GM21528 (cell line): ENCODE measurements around the gene CNDP2.

ENCODE experiments used
- ATAC-seq: cut with Tn5 transposase; IDR thresholded peaks from one replicate; pipeline ENCODE4 v1.9.1; 2021; ENCODE audit warnings: mild to moderate bottlenecking, moderate library complexity; ENCODE audit not compliant: unreplicated experiment, low FRiP score

The CNDP2 gene

GRCh38 chr18:74495581-74496507 is at the start of gene CNDP2:
TSS of gene CNDP2 (plus strand) at chr18:74496363. CDS start at chr18:74499974, 3,611 bp downstream.
- ATAC-seq: peak; percentile 80

- no peak for ATAC-seq
These were observed 49.3 kb upstream of the CNDP2 start for GRCh38 chr18:74446631-74447403.

GRCh38 chr18:74447404-74448152 is 48.6 kb upstream of the CNDP2 start:
- ATAC-seq: no peak

GRCh38 chr18:74450626-74451025 is 45.5 kb upstream of the CNDP2 start:
- ATAC-seq: no peak

GRCh38 chr18:74451148-74451547 is 45.0 kb upstream of the CNDP2 start:
- ATAC-seq: no peak

- ATAC-seq: no peak
These were observed 43.1 kb upstream of the CNDP2 start for GRCh38 chr18:74453016-74453566.

GRCh38 chr18:74453642-74454198 is 42.4 kb upstream of the CNDP2 start:
- ATAC-seq: no peak

- no peak for ATAC-seq
These were observed 41.8 kb upstream of the CNDP2 start for GRCh38 chr18:74454279-74454751.

GRCh38 chr18:74455386-74455785 is 40.8 kb upstream of the CNDP2 start:
- no peak for ATAC-seq

- ATAC-seq: no peak
These were observed 40.2 kb upstream of the CNDP2 start for GRCh38 chr18:74456017-74456348.

- ATAC-seq: no peak
These were observed 39.7 kb upstream of the CNDP2 start for GRCh38 chr18:74456349-74457042.

- no peak for ATAC-seq
These were observed 39.0 kb upstream of the CNDP2 start, which contains the start of gene DIPK1C for GRCh38 chr18:74457043-74457724. TSS of gene DIPK1C (minus strand) at chr18:74457308. CDS start at chr18:74457259, 49 bp downstream.

GRCh38 chr18:74457725-74458421 is 38.3 kb upstream of the CNDP2 start:
- ATAC-seq: no peak

- ATAC-seq: no peak
These were observed 36.3 kb upstream of the CNDP2 start for GRCh38 chr18:74459889-74460288.

GRCh38 chr18:74460825-74461224 is 35.3 kb upstream of the CNDP2 start:
- ATAC-seq: no peak

GRCh38 chr18:74463254-74463653 is 32.9 kb upstream of the CNDP2 start:
- no peak for ATAC-seq

- ATAC-seq: no peak
These were observed 32.2 kb upstream of the CNDP2 start for GRCh38 chr18:74463983-74464382.

- no peak for ATAC-seq
These were observed 30.4 kb upstream of the CNDP2 start for GRCh38 chr18:74465775-74466174.
